Renal pelvis (tissue), 4 donors: ENCODE data around the gene ARL8B. TPM values are rescaled to one million over a fixed set of nuclear protein-coding genes. Genes with fewer than 3 reads are reported as not detected.

Experiments
- DNase-seq: peaks from one replicate; pipeline ENCODE4 v3.0.0-alpha.2; 2013
- polyA plus RNA-seq, 3 donors: library from polyadenylated mRNA; unstranded; fragments of 120-200 nt; gene quantifications; one replicate each; pipeline ENCODE4 v1.2.1, GENCODE V29; 2013; ENCODE audit not compliant: insufficient read length in 3 of 3

The ARL8B gene
- polyA plus RNA-seq, 3 donors, result 67.0 to 69.2 (median 68.4) TPM

DNA sequence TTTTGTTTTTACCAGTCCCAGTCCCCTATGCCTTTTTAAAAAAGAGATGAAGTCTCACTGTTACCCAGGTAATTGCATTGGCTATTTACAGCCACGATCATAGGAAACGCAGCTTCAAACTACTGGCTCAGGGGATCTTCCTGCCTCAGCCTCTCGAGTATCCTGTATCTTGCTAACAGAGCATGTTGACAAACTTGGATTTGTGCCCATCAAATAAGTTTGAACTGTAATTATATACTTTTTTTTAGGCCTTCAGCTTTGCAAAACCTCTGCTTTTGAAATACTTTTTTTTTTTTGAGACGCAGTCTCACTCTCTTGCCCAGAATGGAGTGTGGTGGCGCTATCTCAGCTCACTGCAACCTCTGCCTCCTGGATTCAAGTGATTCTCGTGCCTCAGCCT lies 62.4 kb downstream of the ARL8B start:
- DNase-seq, result no peak

DNA sequence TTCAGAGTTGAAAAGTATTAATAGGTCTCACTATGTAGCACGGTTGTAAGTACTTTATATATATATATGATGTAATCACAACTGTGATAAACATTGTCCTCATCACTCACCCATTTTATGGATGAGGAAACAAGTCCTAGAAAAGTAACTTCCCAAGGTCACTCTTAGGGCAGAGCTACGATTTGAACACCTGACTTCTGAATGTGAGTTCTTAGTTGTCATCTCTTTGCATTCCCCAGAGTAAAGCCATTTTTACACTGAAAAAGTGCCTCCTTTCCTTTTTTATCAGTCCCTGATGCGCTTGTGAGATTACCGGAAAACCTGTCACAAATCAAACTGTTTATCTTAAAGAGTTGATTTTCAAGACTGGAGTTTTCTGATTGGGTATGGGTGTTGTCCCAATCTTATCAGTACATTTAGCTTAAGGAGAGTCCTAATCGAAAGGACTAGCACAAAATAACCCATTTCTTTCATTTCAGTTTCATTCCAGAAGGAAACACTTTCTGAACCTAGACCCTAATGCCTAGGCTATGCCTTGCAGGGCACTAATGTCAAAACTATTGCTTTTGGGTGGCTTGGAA lies 63.1 kb downstream of the ARL8B start:
- no peak for DNase-seq

DNA sequence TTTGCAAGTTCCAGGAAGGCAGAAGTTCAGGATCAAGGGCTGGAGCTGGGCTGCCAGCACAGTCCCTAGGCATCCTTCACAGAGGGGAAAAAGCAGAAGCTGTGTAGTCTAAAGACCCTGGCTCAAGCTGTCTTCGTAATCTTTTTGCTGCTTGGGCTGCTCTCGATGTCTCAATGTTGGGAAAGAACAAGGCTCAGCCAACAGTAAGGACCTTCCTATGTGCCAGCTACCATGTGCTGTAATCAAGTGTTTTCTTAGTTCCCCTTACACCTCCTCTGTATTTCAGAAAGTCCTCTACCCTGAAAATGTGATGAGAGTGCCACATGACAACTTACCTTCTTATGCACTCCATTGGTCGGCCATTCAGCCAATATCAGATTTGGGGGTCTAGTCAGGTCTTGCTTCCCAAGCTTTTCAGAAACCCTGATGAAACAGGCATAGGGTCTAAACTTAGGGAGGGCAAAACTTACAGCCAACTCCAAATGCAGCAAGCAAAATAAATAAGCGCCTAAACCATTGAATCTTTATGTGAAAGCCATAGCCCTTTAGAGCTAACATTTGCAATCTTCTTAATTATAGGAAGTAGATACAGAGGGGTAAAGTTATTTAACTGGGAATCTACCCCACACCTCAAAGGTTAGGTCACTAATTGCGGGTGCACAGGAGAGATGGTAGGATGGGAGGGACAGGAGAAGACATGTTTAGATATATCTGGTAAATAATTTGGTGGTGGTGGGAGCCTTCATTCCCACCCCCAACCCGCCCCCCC lies 64.2 kb downstream of the ARL8B start:
- DNase-seq, result no peak

DNA sequence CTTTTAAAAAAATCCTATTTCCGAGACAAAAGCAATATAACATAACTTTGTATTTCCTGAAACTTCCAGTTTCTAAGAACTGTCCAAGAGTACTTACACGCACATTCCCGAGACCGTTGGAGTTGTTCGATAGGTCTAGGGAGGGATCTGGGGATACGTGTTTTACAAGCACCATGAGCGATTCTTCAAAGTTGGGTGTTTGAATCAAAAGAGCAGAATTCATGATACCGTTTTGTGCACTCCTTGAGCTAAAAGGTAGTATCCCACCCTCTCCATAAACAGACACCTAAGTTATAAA lies 64.7 kb downstream of the ARL8B start:
- peak; percentile 37 for DNase-seq

DNA sequence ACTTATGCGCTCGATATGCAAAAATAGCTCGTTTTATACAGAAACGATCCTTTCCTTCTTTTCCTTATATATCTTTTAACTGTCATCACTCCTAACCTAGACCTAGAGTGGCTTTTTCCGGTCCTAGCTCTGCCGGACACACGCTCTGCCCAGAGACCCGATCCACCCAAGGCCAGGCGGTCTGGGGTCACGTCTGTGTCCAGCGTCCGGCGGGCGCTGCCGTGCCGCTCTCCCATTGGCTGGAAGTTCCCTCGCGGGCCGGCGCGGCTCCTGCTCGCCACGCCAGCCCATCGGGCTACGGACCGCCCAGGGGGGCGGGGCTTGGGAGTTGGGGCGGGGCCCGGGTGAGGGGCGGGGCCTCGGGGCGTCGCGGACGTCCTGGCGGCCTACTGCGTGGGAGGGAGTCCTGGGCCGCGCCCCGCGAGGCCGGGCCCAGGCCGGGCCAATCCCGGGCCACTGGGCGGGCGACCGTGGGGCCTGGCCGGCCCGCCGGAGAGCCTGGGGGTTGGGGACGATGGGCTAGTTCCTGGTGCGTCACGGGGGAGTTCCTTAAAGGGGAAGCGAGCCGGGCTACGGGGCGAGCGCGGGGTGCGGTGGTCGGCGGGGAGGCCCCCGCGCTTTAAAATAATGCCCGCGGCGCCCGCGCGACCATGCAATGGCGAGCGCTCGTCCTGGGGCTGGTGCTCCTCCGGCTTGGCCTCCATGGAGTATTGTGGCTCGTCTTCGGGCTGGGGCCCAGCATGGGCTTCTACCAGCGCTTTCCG lies 65.2 kb downstream of the ARL8B start, which contains the start of gene EDEM1:
EDEM1 (plus strand) TSS at position 552 of the 764 bp plus-strand sequence; CDS start at position 651, 99 bp downstream.
- peak; percentile 93 for DNase-seq

DNA sequence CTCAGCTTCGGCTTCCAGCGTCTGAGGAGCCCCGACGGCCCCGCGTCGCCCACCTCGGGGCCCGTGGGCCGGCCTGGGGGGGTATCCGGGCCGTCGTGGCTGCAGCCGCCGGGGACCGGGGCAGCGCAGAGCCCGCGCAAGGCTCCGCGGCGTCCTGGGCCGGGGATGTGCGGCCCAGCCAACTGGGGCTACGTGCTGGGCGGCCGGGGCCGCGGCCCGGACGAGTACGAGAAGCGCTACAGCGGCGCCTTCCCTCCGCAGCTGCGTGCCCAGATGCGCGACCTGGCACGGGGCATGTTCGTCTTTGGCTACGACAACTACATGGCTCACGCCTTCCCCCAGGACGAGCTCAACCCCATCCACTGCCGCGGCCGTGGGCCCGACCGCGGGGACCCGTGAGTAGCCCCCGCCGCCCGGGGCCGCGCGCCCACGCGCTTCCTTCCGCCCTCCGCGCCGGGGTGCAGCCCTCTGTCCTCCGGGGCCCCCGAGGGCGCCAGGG lies 65.9 kb downstream of the ARL8B start:
- DNase-seq, result peak; percentile 27

DNA sequence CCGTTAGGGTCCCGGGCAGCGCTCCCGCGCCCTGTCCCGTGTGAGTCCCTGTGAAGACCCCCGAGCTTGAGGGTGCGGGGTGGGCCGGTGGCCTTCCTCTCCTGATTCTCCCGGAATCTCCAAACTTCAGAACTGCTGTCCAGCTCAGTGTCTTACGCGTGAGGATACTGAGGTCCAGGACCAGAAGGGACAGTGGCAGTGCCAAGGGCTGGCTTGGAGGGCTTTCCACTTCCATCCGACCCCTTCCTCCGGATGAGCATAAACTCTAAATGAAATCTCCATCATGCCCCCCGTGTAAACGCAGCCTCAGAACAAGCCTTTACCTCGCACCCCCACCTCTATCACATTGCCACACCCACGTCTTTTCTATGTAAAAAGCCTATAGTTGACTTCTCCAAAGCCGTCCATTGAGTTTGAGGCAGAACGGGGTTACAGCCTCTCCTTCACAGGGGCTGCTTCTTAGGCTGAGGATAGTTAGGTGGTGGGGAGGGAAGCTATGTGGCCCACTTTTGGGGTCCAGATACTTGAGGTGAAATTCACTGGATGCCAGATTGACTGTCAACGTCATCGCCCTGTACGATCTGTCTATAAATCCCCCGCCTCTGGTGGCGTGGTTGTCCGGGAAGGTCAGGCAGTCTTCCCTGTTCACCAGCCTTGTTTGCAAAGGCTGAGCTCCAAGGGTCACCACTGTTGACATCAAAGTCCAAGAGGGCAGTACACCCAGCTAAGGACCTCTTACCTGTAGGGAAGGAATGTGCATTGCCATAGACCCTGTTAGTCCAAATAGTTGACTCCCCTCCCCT lies 66.5 kb downstream of the ARL8B start:
- DNase-seq, result peak; percentile 28

DNA sequence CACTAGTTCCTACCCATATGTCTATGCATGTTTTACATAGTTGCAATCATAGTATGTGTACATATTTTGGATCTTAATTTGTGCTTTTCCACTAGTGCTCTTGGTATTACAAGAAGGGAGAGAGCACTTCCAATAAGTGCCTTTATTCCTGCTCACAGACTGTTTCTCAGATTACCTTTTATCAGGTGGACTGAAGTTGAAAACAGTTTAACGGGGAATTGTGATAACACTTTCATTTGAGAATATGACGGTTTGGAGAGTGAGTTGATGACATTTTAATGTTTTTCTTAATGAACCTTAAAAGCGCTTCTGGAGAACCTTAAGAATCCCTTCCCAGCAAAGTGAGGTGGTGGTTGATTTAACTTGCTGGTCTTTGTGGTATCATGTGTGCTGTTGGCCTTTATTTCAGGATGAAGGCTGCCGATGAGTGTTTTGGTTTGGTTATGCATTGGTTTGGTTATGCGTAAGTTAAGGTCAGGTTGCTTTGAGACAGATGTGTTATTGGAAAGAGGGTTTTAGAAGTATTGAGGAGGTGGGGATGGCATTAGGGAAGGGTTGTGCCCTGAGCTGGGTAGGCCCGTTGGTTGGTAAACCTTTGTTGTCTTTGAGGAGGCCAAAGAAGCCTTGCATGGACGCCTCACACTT lies 68.2 kb downstream of the ARL8B start:
- DNase-seq, result no peak

DNA sequence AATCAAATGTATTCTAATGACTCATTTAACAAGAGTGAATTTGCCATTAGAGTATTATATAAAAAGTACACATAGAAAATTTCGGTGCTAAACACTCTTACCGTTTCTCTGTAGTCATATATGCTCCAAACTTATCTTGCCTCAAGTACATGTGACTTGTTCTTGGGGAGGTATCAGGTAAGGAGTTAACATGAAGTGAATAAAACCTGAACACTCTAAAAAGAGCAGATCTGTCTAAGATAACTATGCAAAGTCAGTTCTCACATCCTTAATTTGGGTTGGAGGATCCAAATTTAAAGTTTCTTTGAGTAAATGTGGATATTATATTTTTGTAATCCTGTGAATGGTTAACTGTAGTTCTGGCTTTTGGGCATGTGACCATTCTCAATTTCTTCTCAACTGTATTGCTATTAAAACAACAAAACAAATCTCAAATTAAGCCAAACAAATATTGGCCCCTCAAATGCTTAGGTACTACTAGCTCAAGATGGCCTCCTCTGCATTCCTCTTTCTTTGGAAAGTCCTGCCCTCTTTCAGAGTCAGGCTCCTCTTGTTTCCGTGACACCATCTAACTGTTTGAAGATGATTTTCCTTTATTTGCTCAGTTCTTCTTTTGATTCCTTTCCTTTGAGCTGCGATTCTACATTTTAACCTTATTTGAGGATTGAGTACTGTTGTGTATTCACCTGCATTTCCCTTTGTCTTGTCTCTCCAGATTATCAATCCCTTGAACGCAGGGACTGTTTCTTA lies 69.6 kb downstream of the ARL8B start:
- DNase-seq, result no peak

DNA sequence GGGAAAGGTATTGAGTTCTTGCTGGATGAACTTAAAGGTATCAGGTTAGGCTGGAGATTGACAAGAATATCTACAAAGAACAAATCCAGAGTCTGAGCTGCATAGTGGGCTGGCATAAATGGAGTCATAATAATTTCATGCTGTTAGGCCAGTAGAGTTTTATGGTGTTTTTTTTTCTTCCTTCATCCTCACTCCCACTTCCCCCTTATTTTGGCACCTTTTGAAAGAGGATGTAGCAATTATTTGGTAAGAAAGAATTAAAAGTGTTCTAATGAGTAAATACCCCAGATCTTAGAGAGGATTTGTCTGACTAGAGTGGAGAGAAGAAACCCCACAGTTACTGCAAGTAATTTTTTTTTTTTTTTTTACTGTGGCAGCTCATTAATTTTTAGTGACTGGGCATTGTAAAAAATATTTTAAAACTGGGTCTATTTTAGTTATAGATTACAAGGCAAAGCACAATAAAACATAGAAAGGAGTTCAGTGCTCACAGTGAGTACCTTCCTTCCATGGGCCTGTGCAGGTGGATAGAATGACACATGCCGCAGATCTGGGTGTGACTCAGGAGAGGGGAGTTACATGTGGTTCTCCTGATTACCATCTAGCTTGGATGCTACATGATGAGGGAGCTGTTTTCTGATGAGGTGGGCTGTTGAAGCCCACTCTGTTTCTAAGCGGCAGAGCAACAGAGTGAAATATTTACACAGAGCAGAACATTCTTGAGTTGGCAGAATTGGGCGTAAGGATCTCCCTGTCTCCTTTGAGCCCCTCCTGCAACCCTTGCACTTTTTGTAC lies 70.7 kb downstream of the ARL8B start:
- no peak for DNase-seq

DNA sequence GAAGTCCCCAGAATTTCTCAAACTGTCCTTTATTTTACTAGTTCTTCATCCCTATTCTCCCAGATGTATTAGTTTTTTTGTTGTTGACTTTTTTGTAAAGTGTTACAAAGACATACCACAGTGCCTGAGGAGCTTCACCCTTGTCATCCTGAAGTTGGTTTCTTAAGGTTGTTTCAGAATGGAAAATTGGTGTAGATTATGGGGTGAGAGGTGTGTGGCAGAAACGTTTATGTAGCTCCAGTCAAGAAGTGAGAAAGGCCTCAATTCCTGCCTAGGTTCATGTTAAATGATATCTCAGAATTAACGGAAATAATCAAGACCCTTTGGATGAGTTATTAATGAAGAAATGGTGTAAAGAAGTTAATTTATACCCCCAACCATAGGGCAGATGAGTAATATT lies 72.2 kb downstream of the ARL8B start:
- no peak for DNase-seq

DNA sequence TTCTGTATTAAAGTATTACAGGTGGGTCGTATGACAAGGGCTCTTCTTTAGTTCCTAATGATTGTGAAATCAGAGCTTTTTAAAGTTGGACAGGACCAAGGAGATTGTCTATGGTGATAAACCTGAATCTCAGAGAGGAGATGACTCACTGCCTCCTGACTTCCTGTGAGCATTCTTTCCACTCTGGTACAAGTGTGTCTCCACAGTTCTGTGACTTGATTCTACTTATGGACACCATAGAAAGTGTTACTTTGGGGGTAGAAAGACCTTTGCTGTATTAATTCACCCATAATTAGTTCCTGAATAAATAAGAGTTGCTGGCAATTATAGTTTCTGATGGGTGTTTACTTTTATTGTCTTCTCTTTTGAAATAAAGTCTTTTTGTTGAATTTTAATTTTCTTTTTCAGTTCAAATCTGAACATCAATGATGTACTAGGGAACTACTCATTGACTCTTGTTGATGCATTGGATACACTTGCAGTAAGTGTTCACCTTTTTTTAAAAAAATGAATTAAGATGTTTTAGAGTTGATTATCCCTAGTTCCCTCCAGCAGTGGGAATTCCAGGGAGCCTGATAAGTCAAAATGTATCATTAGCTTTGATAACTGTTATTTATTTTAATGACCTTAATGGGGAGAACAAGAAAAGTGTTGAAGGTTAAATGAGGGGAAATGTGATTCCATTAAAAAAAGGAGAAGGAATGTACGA lies 72.9 kb downstream of the ARL8B start:
- no peak for DNase-seq

DNA sequence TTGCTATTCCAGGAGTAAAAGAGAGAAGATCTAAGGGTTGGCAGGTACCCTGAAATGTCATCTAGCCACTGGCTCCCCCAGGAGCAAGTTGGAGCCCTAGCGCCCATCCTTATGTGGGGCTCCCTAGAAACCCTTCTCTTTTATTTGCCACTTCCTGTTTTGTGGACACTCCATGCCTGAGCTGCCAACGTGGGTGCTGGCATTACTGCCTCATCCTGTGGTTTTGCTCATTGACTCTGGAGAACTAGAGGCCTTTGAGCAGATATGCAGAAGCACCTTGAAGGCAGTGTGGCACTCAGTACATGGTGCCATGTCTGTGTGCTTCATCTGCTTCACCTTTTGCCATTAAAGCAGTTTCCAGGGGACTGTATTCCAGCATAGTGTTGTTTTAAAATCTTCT lies 73.5 kb downstream of the ARL8B start:
- no peak for DNase-seq

DNA sequence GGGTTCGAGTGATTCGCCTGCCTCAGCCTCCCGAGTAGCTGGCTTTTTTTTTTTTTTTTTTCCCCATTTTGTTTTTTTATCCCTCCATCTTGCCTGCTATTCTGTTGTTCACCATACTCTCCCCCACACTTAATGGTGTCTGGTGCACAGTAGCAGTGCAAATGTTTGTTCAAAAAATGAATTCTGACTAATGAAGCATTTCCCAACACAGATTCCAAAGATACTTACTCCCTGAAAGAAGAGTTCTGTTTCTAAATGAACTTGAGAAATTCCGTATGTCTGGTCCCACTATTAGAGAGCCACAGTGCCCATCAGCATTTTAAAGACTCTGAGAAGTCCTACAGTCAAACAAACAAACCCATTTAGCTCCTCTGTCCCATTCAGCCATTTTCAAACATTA lies 74.9 kb downstream of the ARL8B start:
- DNase-seq, result no peak

DNA sequence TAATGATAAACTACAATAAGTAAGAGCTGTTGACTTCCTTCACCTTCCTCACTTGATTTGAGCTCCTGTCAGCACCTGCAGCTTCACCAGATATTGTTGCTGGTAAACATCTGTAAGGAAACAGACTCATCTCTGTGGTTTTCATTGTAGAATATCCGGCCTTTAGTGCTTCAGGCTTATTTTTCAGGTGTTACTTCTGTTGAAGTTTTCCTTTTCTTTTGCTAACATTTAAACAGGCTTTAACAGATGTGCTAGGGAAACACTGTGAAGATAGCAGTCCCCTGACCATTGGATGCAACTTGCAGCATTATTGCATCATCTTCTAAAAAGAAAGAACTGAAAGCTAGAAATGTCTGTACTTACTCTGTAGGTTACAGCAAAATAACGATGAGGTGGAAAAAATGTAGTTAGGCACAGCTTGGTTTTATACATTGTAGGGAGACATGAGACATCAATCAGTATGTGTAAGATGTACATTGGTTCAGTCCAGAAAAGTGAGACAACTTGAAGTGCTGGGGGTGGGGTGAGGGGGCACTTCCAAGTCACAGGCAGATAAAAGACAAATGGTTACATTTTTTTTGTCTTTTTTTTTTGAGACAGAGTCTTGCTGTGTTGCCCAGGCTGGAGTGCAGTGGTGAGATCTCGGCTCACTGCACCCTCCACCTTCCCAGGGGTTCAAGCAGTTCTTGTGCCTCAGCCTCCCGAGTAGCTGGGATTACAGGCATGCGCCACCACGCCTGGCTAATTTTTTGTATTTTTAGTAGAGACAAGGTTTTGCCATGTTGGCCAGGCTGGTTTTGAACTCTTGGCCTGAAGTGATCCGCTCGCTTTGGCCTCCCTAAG lies 75.6 kb downstream of the ARL8B start:
- no peak for DNase-seq

DNA sequence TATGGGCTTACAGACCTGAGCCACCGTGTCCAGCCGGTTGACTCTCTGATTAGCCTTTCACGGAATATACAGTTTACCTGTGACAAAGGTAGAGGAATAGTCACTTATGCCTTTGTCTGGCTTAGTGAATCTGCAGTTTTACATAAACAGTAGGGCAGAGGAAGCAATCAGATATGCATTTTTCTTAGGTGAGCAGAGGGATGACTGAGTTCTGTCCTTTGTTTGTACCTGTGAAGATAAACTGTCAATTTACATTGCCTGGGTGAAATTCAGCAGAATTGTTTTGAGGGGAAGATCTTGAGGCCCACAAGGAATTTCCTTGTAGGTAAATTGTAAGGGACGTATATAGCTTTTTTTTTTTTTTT lies 76.2 kb downstream of the ARL8B start:
- DNase-seq, result no peak

DNA sequence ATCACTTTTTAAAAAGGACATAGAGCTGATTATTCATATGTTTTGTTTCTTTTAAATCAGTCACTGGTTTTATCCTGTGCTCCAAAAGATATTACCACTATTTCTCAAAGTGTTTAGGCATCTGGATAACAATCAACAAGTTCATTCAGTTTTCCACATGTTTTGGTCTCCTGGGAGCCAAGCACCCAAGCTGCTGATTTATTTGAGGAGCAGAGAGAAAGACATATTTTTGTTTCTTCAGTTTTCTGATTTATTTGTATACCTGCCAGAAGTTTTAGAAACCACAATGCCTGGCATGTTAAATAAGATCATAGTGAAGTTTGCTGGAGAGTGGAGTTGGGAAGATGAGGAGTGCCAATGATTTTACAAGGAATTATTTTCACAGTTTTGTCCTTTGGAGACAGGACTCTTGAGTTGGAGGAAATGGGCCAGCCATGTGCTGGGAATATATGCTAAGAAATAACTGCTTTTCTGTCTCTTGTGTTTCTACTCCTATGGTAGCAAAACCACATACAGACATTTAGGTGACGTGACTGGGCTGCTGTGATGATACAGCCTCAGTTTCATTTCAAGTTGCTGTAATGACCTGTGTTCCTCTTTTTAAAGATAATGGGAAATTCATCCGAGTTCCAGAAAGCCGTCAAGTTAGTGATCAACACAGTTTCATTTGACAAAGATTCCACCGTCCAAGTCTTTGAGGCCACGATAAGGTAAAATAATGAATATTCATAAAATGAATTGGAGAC lies 77.1 kb downstream of the ARL8B start:
- no peak for DNase-seq

DNA sequence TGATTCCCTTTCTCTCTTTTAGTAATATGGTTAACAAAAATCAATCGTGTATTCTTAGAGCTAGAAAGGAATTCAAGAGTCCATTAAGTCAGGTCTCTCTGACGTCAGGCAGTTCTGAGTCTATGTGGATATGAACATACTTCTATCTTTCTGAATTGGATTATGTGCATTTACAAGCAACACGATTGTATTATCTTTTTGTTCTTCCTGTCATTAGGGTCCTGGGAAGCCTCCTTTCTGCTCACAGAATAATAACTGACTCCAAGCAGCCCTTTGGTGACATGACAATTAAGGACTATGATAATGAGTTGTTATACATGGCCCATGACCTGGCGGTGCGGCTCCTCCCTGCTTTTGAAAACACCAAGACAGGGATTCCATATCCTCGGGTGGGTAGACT lies 79.4 kb downstream of the ARL8B start:
- DNase-seq, result no peak
